ENCODE results near the gene MAP3K12. TPM values are rescaled to one million over a fixed set of nuclear protein-coding genes. Genes with fewer than 3 reads are reported as not detected.

The MAP3K12 gene
- total and polyA plus RNA-seq, 2 experiments from 2014 or later: 6.6 to 17.9 TPM

- TF ChIP-seq EZH2 (IDR thresholded peaks at IDR 0.05; ENCODE audit: low read depth, unreplicated experiment) (no peak), NANOG (IDR thresholded peaks at IDR 0.05; ENCODE audit: borderline replicate concordance) (no peak), CTCF (conservative IDR thresholded peaks at IDR 0.05; ENCODE audit: low read depth in 2 of 2) (no peak), REST (IDR thresholded peaks at IDR 0.05; ENCODE audit: unreplicated experiment) (no peak), EZH2phosphoT487 (IDR thresholded peaks at IDR 0.05; ENCODE audit: unreplicated experiment) (no peak), ZNF462 (CRISPR knock-in tag; IDR thresholded peaks at IDR 0.05) (no peak), ZNF114 (CRISPR knock-in tag; IDR thresholded peaks at IDR 0.05) (no peak), ZNF331 (CRISPR knock-in tag; IDR thresholded peaks at IDR 0.05; ENCODE audit: low read depth) (no peak), JUNB (IDR thresholded peaks at IDR 0.05; ENCODE audit: unreplicated experiment) (no peak), STAT1 (IDR thresholded peaks at IDR 0.05; ENCODE audit: unreplicated experiment) (no peak), CREB1 (CRISPR knock-in tag; IDR thresholded peaks at IDR 0.05; ENCODE audit: low read depth) (no peak)
- Histone ChIP-seq H3K4me1 (ENCODE audit: insufficient read depth) (peaks cover 11% of the 10 kb centered on the region; the same call in 1 of the 2 replicates), H3K27ac (ENCODE audit: low read depth) (peak overlapping the region; percentile 24; the same call in 1 of the 2 replicates), H3K79me2 (replicated peaks; ENCODE audit: insufficient read depth) (peaks cover 83% of the 10 kb centered on the region), H3K27me3 (ENCODE audit: insufficient read depth) (no peaks in the 10 kb centered on the region), H4K20me1 (replicated peaks; ENCODE audit: insufficient read depth) (peaks cover 88% of the 10 kb centered on the region), H3K9me2 (ENCODE audit: insufficient read depth) (no peaks in the 10 kb centered on the region), H3K4me2 (no peak overlapping the region), H3K4me3 (no peak overlapping the region), H3K36me3 (ENCODE audit: insufficient read depth) (peaks cover 96% of the 10 kb centered on the region), H3F3A (replicated peaks; ENCODE audit: low read depth) (peaks cover 61% of the 10 kb centered on the region), H2AFZ (no peak overlapping the region)
- H3K27ac Mint-ChIP-seq: no peak overlapping the region
- H3K4me1 Mint-ChIP-seq: peaks cover 38% of the 10 kb centered on the region
- H3K9me3 Mint-ChIP-seq: no peaks in the 10 kb centered on the region
- peaks cover 100% of the 10 kb centered on the region for H3K36me3 Mint-ChIP-seq (ENCODE audit: low read depth)
- DNase-seq (ENCODE audit: low spot score) (no peak), ATAC-seq (no peak)
- no peak overlapping the region for H3K4me3 Mint-ChIP-seq
- H3K27me3 Mint-ChIP-seq (ENCODE audit: insufficient read depth, low read depth, poor library complexity): no peaks in the 10 kb centered on the region
These were observed 33.6 kb downstream of the MAP3K12 start for GRCh38 chr12:53465679-53466078.

Measured in GM23338 (cell line).